Stimulated activated CD4-positive, alpha-beta T cell treated with anti-CD3 and anti-CD28 coated beads, Interleukin-1b, Interleukin-23, amount 100 ng/mL, for 48 hours (primary cell): ENCODE measurements around the gene ACAA2.
A peak's percentile ranks its signal among the peaks of the same experiment; 100 is the strongest.
"Not testable (repeated sequence)": the region's sequence is repeated elsewhere in the genome, so short reads cannot be mapped to it uniquely, and the experiment has no call there.

Experiments
- DNase-seq: peaks from one replicate; pipeline ENCODE4 v3.0.0-alpha.2; 2020

ACAA2 gene

GRCh38 chr18:49844903-49845302, 31.6 kb upstream of the ACAA2 start:
- no peak for DNase-seq

GRCh38 chr18:49843778-49844625, 30.7 kb upstream of the ACAA2 start:
- DNase-seq, result no peak

GRCh38 chr18:49843131-49843530, 29.8 kb upstream of the ACAA2 start:
- no peak for DNase-seq

- DNase-seq, result no peak
Measured at GRCh38 chr18:49842656-49843055, 29.3 kb upstream of the ACAA2 start.

- DNase-seq, result no peak
Measured at GRCh38 chr18:49841236-49842217, 28.2 kb upstream of the ACAA2 start.

GRCh38 chr18:49839012-49839411, 25.7 kb upstream of the ACAA2 start:
- no peak for DNase-seq

GRCh38 chr18:49838381-49838780, 25.0 kb upstream of the ACAA2 start:
- no peak for DNase-seq

- no peak for DNase-seq
Measured at GRCh38 chr18:49837889-49838288, 24.6 kb upstream of the ACAA2 start.

- DNase-seq, result not testable (repeated sequence)
Measured at GRCh38 chr18:49837316-49837835, 24.0 kb upstream of the ACAA2 start.

GRCh38 chr18:49835405-49835804, 22.1 kb upstream of the ACAA2 start:
- no peak for DNase-seq

- DNase-seq, result no peak
Measured at GRCh38 chr18:49834258-49834657, 20.9 kb upstream of the ACAA2 start.

- no peak for DNase-seq
Measured at GRCh38 chr18:49833814-49834213, 20.5 kb upstream of the ACAA2 start.

GRCh38 chr18:49832221-49832647, 18.9 kb upstream of the ACAA2 start:
- DNase-seq, result no peak

GRCh38 chr18:49827996-49828395, 14.7 kb upstream of the ACAA2 start:
- DNase-seq, result no peak

GRCh38 chr18:49819823-49820671, 6.7 kb upstream of the ACAA2 start:
- DNase-seq, result peak; percentile 24

GRCh38 chr18:49819071-49819662, 5.8 kb upstream of the ACAA2 start:
- no peak for DNase-seq

GRCh38 chr18:49817947-49818346, 4.6 kb upstream of the ACAA2 start:
- no peak for DNase-seq

GRCh38 chr18:49815927-49816326, 2.6 kb upstream of the ACAA2 start:
- DNase-seq, result no peak

GRCh38 chr18:49814147-49814499, 790 bp upstream of the ACAA2 start:
- DNase-seq, result peak; percentile 61

- no peak for DNase-seq
Measured at GRCh38 chr18:49813069-49813318, 339 bp downstream of the ACAA2 start.

- DNase-seq, result no peak
Measured at GRCh38 chr18:49812286-49813068, 856 bp downstream of the ACAA2 start.
